ENCODE results near the gene MACROD2. TPM values are rescaled to one million over a fixed set of nuclear protein-coding genes. Genes with fewer than 3 reads are reported as not detected.

Gene MACROD2
- total RNA-seq, 4 donors from 2014 or later, result 10.0 to 24.0 (median 17.0) TPM

- intact Hi-C loops (cut with DNase I; ENCODE audit: low total_unique reads), result no loop called here
- no peak for TF ChIP-seq POLR2A (IDR thresholded peaks at IDR 0.05)
- TF ChIP-seq CTCF (IDR thresholded peaks at IDR 0.05), result no peak
- 68 to 74% methylated on average over 1 of the region's 1 CpG for WGBS, 2 donors
Observed at GRCh38 chr20:15214051-15214450, 1218.7 kb downstream of the MACROD2 start.

GRCh38 chr20:15220009-15220656 lies 1224.8 kb downstream of the MACROD2 start:
- TF ChIP-seq POLR2A (IDR thresholded peaks at IDR 0.05) (no peak), CTCF (IDR thresholded peaks at IDR 0.05) (no peak)
- DNase-seq (ENCODE audit: low spot score in 2 of 2), result no peak
- 45 to 53% methylated on average over 6 of the region's 6 CpGs for WGBS, 2 donors
- H3K4me3 ChIP-seq (ENCODE audit: low read depth, poor library complexity, severe bottlenecking), result no peak overlapping the region
- intact Hi-C loops (cut with DNase I; ENCODE audit: low total_unique reads), result no loop called here

More at GRCh38 chr20:15214051-15214450, 1218.7 kb downstream of the MACROD2 start:
- no peak overlapping the region for H3K4me3 ChIP-seq (ENCODE audit: low read depth, poor library complexity, severe bottlenecking)
- DNase-seq (ENCODE audit: low spot score in 2 of 2), result no peak

- peak; percentile 20 to 83 for DNase-seq (ENCODE audit: low spot score in 2 of 2)
- H3K4me3 ChIP-seq (ENCODE audit: low read depth, poor library complexity, severe bottlenecking), result no peak overlapping the region
- TF ChIP-seq POLR2A (IDR thresholded peaks at IDR 0.05), result no peak
- no peak for TF ChIP-seq CTCF (IDR thresholded peaks at IDR 0.05)
- 46 to 59% methylated on average over 6 of the region's 6 CpGs for WGBS, 2 donors
- intact Hi-C loops (cut with DNase I; ENCODE audit: low total_unique reads), result no loop called here
Observed at GRCh38 chr20:15220778-15221565, 1225.7 kb downstream of the MACROD2 start.

GRCh38 chr20:15222502-15223330 lies 1227.4 kb downstream of the MACROD2 start:
- H3K4me3 ChIP-seq (ENCODE audit: low read depth, poor library complexity, severe bottlenecking), result no peak overlapping the region
- DNase-seq (ENCODE audit: low spot score in 2 of 2), result no peak
- 75 to 78% methylated on average over 5 of the region's 5 CpGs for WGBS, 2 donors
- TF ChIP-seq POLR2A (IDR thresholded peaks at IDR 0.05), result no peak
- no peak for TF ChIP-seq CTCF (IDR thresholded peaks at IDR 0.05)
- intact Hi-C loops (cut with DNase I; ENCODE audit: low total_unique reads), result no loop called here

GRCh38 chr20:15224199-15224598 lies 1228.9 kb downstream of the MACROD2 start:
- intact Hi-C loops (cut with DNase I; ENCODE audit: low total_unique reads), result no loop called here
- no peak for DNase-seq (ENCODE audit: low spot score in 2 of 2)
- H3K4me3 ChIP-seq (ENCODE audit: low read depth, poor library complexity, severe bottlenecking), result no peak overlapping the region
- TF ChIP-seq POLR2A (IDR thresholded peaks at IDR 0.05) (no peak), CTCF (IDR thresholded peaks at IDR 0.05) (no peak)
- WGBS, 2 donors, result 74 to 90% methylated on average over 2 of the region's 2 CpGs
